ENCODE data around the gene PNMA8A.

The PNMA8A gene

DNA sequence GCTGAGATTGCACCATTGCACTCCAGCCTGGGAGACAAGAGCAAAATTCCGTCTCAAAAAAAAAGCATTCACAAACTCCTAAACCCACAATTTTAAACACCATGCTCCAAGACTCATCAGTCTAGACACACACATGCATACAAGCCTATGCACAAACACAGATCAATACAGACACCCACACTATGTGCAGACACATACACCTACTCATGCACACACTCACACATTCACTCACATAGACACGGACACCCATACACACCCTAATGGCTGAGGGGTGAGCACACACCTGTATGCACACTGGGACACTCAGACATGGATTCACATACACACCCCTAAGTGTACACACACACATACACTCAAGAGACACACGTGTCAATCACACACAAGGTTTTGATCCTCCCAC, 15.0 kb upstream of the PNMA8A start:
- Histone ChIP-seq H3K9me3 (ENCODE audit: control insufficient read depth in 5 of 5, low read length in 5 of 5) (no peaks in the 10 kb centered on the region), H3K27ac (ENCODE audit: low read depth, low read length) (no peak overlapping the region), H3K4me3 (ENCODE audit: low read depth in 1 of 5, low read length in 5 of 5) (no peak overlapping the region), H3K27me3 (ENCODE audit: control insufficient read depth in 5 of 5, insufficient read depth in 4 of 5, low read length in 5 of 5) (peaks cover 0 to 13% (median 7%) of the 10 kb centered on the region in 5 donors), H3K36me3 (ENCODE audit: control insufficient read depth in 5 of 5, insufficient read depth in 5 of 5, low read length in 5 of 5) (no peaks in the 10 kb centered on the region), H3K9ac (ENCODE audit: low read length in 5 of 5) (no peak overlapping the region), H3K4me1 (ENCODE audit: control insufficient read depth in 5 of 5, insufficient read depth in 5 of 5, low read length in 5 of 5) (peaks cover 4 to 34% (median 32%) of the 10 kb centered on the region in 5 donors)

DNA sequence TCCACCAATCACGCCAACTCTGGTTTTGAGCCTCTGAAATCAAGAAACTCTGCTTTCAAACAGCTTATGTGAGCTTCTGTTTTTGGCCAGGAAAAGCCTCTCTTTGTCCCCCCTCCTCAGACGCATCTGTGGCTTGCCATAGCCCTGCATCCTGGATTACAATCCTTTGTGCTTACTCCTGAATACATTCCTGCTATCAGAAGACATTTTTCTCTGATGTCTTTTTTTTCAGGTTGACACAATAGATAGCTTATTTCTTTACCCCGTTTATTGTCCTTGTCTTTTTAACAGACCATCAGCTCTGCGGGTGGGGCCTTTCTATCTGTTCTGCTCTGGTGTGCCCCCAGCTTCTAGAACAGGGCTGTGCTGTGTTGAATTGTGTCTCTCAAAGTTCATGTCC, 13.3 kb upstream of the PNMA8A start:
- Histone ChIP-seq H3K9ac (ENCODE audit: low read length in 5 of 5) (no peak overlapping the region), H3K27ac (ENCODE audit: low read depth, low read length) (no peak overlapping the region), H3K4me1 (ENCODE audit: control insufficient read depth in 5 of 5, insufficient read depth in 5 of 5, low read length in 5 of 5) (peaks cover 4 to 32% (median 22%) of the 10 kb centered on the region in 5 donors), H3K36me3 (ENCODE audit: control insufficient read depth in 5 of 5, insufficient read depth in 5 of 5, low read length in 5 of 5) (no peaks in the 10 kb centered on the region), H3K9me3 (ENCODE audit: control insufficient read depth in 5 of 5, low read length in 5 of 5) (no peaks in the 10 kb centered on the region), H3K27me3 (ENCODE audit: control insufficient read depth in 5 of 5, insufficient read depth in 4 of 5, low read length in 5 of 5) (peaks cover 0 to 16% (median 7%) of the 10 kb centered on the region in 5 donors), H3K4me3 (ENCODE audit: low read depth in 1 of 5, low read length in 5 of 5) (no peak overlapping the region)

DNA sequence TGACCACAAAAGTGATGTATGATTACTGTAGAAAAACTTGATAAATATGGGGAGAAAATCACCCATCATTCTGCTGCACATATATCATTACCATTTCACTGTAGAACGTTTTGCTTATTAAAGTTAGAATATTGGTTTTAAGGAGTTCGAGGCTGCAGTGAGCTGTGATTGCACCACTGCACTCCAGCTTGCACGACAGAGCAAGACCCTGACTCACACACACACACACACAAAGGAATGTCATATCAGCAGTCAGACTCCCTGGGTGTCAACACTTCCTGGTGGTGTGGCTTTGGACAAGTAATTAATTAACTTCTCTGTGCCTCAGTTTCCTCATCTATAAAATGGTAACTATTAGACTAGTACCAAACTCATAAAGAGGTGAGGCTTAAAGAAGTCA, 11.3 kb upstream of the PNMA8A start:
- Histone ChIP-seq H3K36me3 (ENCODE audit: control insufficient read depth in 5 of 5, insufficient read depth in 5 of 5, low read length in 5 of 5) (no peaks in the 10 kb centered on the region), H3K9ac (ENCODE audit: low read length in 5 of 5) (no peak overlapping the region), H3K9me3 (ENCODE audit: control insufficient read depth in 5 of 5, low read length in 5 of 5) (no peaks in the 10 kb centered on the region), H3K27ac (ENCODE audit: low read depth, low read length) (no peak overlapping the region), H3K4me1 (ENCODE audit: control insufficient read depth in 5 of 5, insufficient read depth in 5 of 5, low read length in 5 of 5) (peaks cover 3 to 20% (median 8%) of the 10 kb centered on the region in 5 donors), H3K27me3 (ENCODE audit: control insufficient read depth in 5 of 5, insufficient read depth in 4 of 5, low read length in 5 of 5) (peaks cover 0 to 13% (median 6%) of the 10 kb centered on the region in 5 donors), H3K4me3 (ENCODE audit: low read depth in 1 of 5, low read length in 5 of 5) (no peak overlapping the region)

DNA sequence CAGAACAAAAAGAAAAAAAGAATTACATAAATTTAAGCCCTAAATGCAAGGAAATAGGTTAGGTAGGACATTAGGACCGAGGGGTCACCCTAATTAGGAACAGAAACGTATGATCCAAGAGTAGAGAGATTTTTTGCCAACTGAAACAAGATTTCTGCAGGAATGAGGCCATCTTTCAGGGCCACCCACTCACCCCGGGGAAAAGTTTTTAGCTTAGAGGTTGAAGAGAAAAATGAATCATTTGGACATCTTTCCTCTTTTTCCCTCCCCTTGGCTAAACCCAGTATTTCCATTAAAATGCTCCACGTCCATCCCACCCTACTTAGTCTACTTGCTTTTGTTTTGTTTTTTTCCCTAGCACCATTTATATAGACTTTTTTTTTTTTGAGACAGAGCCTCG, 10.6 kb upstream of the PNMA8A start:
- Histone ChIP-seq H3K9ac (ENCODE audit: low read length in 5 of 5) (no peak overlapping the region), H3K36me3 (ENCODE audit: control insufficient read depth in 5 of 5, insufficient read depth in 5 of 5, low read length in 5 of 5) (no peaks in the 10 kb centered on the region), H3K27me3 (ENCODE audit: control insufficient read depth in 5 of 5, insufficient read depth in 4 of 5, low read length in 5 of 5) (peaks cover 0 to 7% (median 2%) of the 10 kb centered on the region in 5 donors), H3K9me3 (ENCODE audit: control insufficient read depth in 5 of 5, low read length in 5 of 5) (no peaks in the 10 kb centered on the region), H3K27ac (ENCODE audit: low read depth, low read length) (no peak overlapping the region), H3K4me3 (ENCODE audit: low read depth in 1 of 5, low read length in 5 of 5) (no peak overlapping the region), H3K4me1 (ENCODE audit: control insufficient read depth in 5 of 5, insufficient read depth in 5 of 5, low read length in 5 of 5) (peaks cover 0 to 13% (median under 1%) of the 10 kb centered on the region in 5 donors)

DNA sequence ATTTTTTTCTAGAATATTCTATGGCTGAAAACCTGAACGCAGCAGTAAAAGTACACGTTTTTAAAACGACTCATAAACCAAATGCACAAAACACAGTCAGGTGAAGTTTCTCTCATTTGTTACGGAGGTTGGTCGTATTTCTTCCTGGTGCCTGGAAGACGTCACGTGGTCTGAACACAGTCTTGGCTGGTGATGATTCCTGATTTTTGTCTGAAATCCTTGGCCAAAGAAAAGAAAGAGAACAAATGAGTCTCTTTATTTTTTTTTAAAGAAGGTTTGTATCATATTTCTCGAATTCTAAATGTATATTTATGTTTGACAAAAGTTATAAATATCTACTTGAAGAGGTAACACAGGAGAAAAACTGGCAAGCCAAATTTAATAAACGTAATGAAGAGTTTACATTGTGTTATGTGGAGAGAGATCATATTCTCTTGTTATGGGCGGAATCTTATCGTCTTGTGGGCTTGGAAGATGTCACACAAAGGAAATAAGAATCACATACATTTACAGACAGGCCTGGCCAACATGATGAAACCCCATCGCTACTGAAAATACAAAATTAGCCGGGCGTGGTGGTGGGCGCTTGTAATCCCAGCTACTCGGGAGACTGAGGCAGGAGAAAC, 10.0 kb upstream of the PNMA8A start:
- H3K4me3 ChIP-seq (ENCODE audit: low read depth in 1 of 5, low read length in 5 of 5), result no peak overlapping the region
- peaks cover 0 to 13% (median 0%) of the 10 kb centered on the region in 5 donors for H3K4me1 ChIP-seq (ENCODE audit: control insufficient read depth in 5 of 5, insufficient read depth in 5 of 5, low read length in 5 of 5)
- H3K9me3 ChIP-seq (ENCODE audit: control insufficient read depth in 5 of 5, low read length in 5 of 5), result no peaks in the 10 kb centered on the region
- no peak overlapping the region for H3K9ac ChIP-seq (ENCODE audit: low read length in 5 of 5)
- H3K27ac ChIP-seq (ENCODE audit: low read depth, low read length), result peak overlapping the region; percentile 22
- H3K36me3 ChIP-seq (ENCODE audit: control insufficient read depth in 5 of 5, insufficient read depth in 5 of 5, low read length in 5 of 5), result no peaks in the 10 kb centered on the region
- H3K27me3 ChIP-seq (ENCODE audit: control insufficient read depth in 5 of 5, insufficient read depth in 4 of 5, low read length in 5 of 5), result peaks cover 0 to 7% (median under 1%) of the 10 kb centered on the region in 5 donors

DNA sequence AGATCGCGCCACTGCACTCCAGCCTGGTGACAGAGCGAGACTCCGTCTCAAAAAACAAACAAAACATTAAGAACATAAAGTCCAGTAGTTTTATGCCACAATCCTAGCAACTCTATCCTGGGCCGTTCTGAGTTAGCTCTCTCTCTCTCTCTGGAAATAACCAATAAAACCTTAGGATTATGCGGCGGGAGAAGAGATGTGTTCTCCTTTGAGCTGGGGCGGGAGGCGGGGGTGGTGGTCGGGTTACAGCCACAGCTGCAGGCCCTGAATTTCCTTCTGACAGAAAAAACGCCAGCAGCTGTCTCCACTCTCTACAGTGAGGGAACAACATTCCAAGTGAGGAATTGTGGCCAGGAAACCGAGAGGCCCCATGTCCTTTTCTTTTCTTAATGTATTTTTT, 9.1 kb upstream of the PNMA8A start:
- Histone ChIP-seq H3K27ac (ENCODE audit: low read depth, low read length) (peak overlapping the region; percentile 22), H3K9ac (ENCODE audit: low read length in 5 of 5) (peak overlapping the region in 1 of 5 donors; percentile 38), H3K4me3 (ENCODE audit: low read depth in 1 of 5, low read length in 5 of 5) (no peak overlapping the region)

DNA sequence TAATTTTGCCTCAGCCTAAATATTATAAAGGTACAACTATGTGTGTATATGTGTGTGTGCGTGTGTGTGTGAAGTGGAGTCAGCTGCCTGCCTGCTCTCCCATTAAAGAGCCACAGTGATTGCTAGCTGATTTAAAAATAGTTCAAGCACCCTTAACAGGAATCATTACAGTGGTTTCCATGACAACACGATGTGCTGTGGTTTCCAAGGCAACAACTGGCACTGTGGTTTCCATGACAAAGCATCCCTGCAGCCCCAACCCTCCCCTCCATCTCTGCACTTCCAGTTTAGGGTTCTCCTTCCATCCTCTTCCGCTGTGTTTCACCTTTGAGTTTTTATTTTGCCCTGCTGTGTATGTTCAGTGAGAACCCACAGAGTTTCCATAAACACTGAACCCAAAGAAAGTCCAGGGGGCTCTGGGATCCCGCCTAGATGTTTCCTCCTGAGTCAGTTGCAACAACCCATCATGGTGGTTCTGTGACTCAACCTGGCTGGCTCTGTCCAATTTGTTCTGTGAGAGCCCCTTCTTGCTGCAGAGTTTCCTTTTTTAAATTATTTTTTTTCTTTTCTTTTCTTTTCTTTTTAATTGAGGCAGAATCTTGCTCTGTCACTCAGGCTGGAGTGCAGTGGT, 7.1 kb upstream of the PNMA8A start:
- H3K36me3 ChIP-seq (ENCODE audit: control insufficient read depth in 5 of 5, insufficient read depth in 5 of 5, low read length in 5 of 5), result no peaks in the 10 kb centered on the region
- H3K4me3 ChIP-seq (ENCODE audit: low read depth in 1 of 5, low read length in 5 of 5), result no peak overlapping the region
- peaks cover 0 to 11% (median 5%) of the 10 kb centered on the region in 5 donors for H3K27me3 ChIP-seq (ENCODE audit: control insufficient read depth in 5 of 5, insufficient read depth in 4 of 5, low read length in 5 of 5)
- no peak overlapping the region for H3K9ac ChIP-seq (ENCODE audit: low read length in 5 of 5)
- peaks cover 0 to 21% (median 0%) of the 10 kb centered on the region in 5 donors for H3K4me1 ChIP-seq (ENCODE audit: control insufficient read depth in 5 of 5, insufficient read depth in 5 of 5, low read length in 5 of 5)
- H3K9me3 ChIP-seq (ENCODE audit: control insufficient read depth in 5 of 5, low read length in 5 of 5), result no peaks in the 10 kb centered on the region
- no peak overlapping the region for H3K27ac ChIP-seq (ENCODE audit: low read depth, low read length)

More for the DNA sequence above, 9.1 kb upstream of the PNMA8A start:
- Histone ChIP-seq H3K27me3 (ENCODE audit: control insufficient read depth in 5 of 5, insufficient read depth in 4 of 5, low read length in 5 of 5) (peaks cover 0 to 7% (median 0%) of the 10 kb centered on the region in 5 donors), H3K36me3 (ENCODE audit: control insufficient read depth in 5 of 5, insufficient read depth in 5 of 5, low read length in 5 of 5) (no peaks in the 10 kb centered on the region), H3K9me3 (ENCODE audit: control insufficient read depth in 5 of 5, low read length in 5 of 5) (no peaks in the 10 kb centered on the region), H3K4me1 (ENCODE audit: control insufficient read depth in 5 of 5, insufficient read depth in 5 of 5, low read length in 5 of 5) (peaks cover 0 to 13% (median 0%) of the 10 kb centered on the region in 5 donors)

DNA sequence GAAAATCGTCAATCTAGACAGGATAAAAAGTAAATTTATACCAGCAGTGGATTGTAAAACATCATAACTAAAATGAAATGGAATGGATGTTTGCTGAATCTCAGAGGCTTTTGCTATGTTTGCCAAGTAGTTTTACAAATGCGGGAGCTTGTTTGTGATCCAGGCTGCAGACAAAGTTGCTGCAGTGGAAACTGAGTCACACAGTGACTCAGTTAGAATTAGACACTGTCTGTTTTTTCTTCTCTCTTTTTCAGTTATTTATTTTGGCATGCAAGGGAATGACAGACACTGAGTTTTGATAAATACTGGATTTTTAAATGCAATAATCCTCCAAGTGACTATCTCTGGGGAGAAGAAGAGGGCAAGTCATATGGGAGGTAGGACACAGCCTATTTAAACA, 4.6 kb upstream of the PNMA8A start:
- Histone ChIP-seq H3K9ac (ENCODE audit: low read length in 5 of 5) (no peak overlapping the region), H3K27me3 (ENCODE audit: control insufficient read depth in 5 of 5, insufficient read depth in 4 of 5, low read length in 5 of 5) (peaks cover 0 to 7% (median 5%) of the 10 kb centered on the region in 5 donors), H3K27ac (ENCODE audit: low read depth, low read length) (no peak overlapping the region), H3K36me3 (ENCODE audit: control insufficient read depth in 5 of 5, insufficient read depth in 5 of 5, low read length in 5 of 5) (no peaks in the 10 kb centered on the region), H3K9me3 (ENCODE audit: control insufficient read depth in 5 of 5, low read length in 5 of 5) (no peaks in the 10 kb centered on the region), H3K4me1 (ENCODE audit: control insufficient read depth in 5 of 5, insufficient read depth in 5 of 5, low read length in 5 of 5) (peaks cover 2 to 24% (median 11%) of the 10 kb centered on the region in 5 donors), H3K4me3 (ENCODE audit: low read depth in 1 of 5, low read length in 5 of 5) (no peak overlapping the region)

DNA sequence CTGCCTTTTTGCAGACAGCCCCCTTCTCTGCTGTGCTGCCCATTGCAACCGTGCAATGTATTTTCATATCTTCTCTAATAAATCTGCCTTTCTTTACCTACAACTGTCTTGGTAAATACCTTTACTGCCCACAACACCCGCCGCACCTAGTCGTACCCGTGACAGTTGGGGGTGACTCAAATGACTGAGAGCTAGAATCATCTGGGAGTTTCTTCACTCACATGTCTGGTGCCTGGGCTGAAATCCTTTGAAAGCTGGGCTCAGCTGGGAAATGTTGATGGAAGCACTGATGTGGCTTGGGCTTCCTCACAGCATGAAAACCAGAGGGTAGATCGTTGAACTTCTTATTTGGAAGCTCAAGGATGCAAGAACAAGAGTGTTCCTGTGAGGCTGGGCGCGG, 2.8 kb upstream of the PNMA8A start:
- Histone ChIP-seq H3K36me3 (ENCODE audit: control insufficient read depth in 5 of 5, insufficient read depth in 5 of 5, low read length in 5 of 5) (no peaks in the 10 kb centered on the region), H3K27me3 (ENCODE audit: control insufficient read depth in 5 of 5, insufficient read depth in 4 of 5, low read length in 5 of 5) (peaks cover 0 to 9% (median 3%) of the 10 kb centered on the region in 5 donors), H3K9ac (ENCODE audit: low read length in 5 of 5) (no peak overlapping the region), H3K27ac (ENCODE audit: low read depth, low read length) (no peak overlapping the region), H3K9me3 (ENCODE audit: control insufficient read depth in 5 of 5, low read length in 5 of 5) (no peaks in the 10 kb centered on the region), H3K4me3 (ENCODE audit: low read depth in 1 of 5, low read length in 5 of 5) (no peak overlapping the region), H3K4me1 (ENCODE audit: control insufficient read depth in 5 of 5, insufficient read depth in 5 of 5, low read length in 5 of 5) (peaks cover 2 to 20% (median 14%) of the 10 kb centered on the region in 5 donors)

DNA sequence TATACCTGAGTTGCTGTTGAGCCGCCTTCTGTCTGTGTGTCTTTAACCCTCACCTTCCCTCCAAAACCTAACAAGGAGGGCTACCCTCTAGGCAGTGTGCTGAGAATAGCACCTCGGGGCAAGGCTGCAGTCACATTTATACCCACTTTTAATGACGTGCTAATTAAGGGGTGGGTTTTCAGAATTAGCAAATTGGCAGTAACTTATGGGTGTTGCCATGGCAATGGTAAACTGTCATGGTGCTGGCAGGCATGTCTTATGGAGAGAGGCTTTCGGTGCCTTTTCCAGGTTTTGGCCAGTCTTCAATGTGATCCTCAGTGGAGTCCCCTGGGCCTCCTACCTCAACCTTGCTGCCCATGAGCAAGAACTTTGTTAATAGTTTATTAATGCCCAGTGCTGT, 1.2 kb upstream of the PNMA8A start:
- Histone ChIP-seq H3K9ac (ENCODE audit: low read length in 5 of 5) (no peak overlapping the region), H3K4me3 (ENCODE audit: low read depth in 1 of 5, low read length in 5 of 5) (no peak overlapping the region), H3K4me1 (ENCODE audit: control insufficient read depth in 5 of 5, insufficient read depth in 5 of 5, low read length in 5 of 5) (peaks cover 2 to 20% (median 14%) of the 10 kb centered on the region in 5 donors), H3K36me3 (ENCODE audit: control insufficient read depth in 5 of 5, insufficient read depth in 5 of 5, low read length in 5 of 5) (no peaks in the 10 kb centered on the region), H3K9me3 (ENCODE audit: control insufficient read depth in 5 of 5, low read length in 5 of 5) (no peaks in the 10 kb centered on the region), H3K27ac (ENCODE audit: low read depth, low read length) (no peak overlapping the region), H3K27me3 (ENCODE audit: control insufficient read depth in 5 of 5, insufficient read depth in 4 of 5, low read length in 5 of 5) (peaks cover 0 to 9% (median 3%) of the 10 kb centered on the region in 5 donors)

Measured in subcutaneous abdominal adipose tissue (tissue), 5 donors.